ACC112 (cell line): ENCODE results near the gene SEPTIN12.

Experiments used
- H2AFZ ChIP-seq: fragments of 200-600 bp; sonication (generic); one replicate; pipeline ENCODE4 v1.6.0; 2017; ENCODE audit warnings: antibody characterized with exemption, low read length; ENCODE audit not compliant: unreplicated experiment
- H3K27ac ChIP-seq: fragments of 200-600 bp; sonication (generic); 2 replicates; pipeline ENCODE4 v1.5.1; 2014; ENCODE audit warnings: low read depth, mild to moderate bottlenecking, antibody characterized with exemption, low read length, moderate library complexity
- H3K27me3 ChIP-seq: fragments of 200-600 bp; sonication (generic); 2 replicates; pipeline ENCODE4 v1.6.1; 2014; ENCODE audit warnings: mild to moderate bottlenecking, antibody characterized with exemption, low read length, moderate library complexity, mixed read lengths; ENCODE audit not compliant: insufficient read depth
- H3K36me3 ChIP-seq: fragments of 200-600 bp; sonication (generic); 2 replicates; pipeline ENCODE4 v1.6.1; 2016; ENCODE audit warnings: mild to moderate bottlenecking, antibody characterized with exemption, low read length, moderate library complexity, mixed read lengths; ENCODE audit not compliant: insufficient read depth
- H3K4me1 ChIP-seq: fragments of 200-600 bp; sonication (generic); one replicate; pipeline ENCODE4 v1.6.1; 2016; ENCODE audit warnings: low read length, mixed read lengths; ENCODE audit not compliant: insufficient read depth, unreplicated experiment, control insufficient read depth
- H3K4me3 ChIP-seq: fragments of 200-600 bp; sonication (generic); 2 replicates; pipeline ENCODE4 v1.5.1; 2014; ENCODE audit warnings: mild to moderate bottlenecking, low read depth, low read length
- H3K79me2 ChIP-seq: fragments of 200-600 bp; sonication (generic); one replicate; pipeline ENCODE4 v1.6.0; 2016; ENCODE audit warnings: low read length; ENCODE audit not compliant: control insufficient read depth, unreplicated experiment, insufficient read depth

SEPTIN12 gene

GRCh38 chr16:4767872-4768548 is 20.1 kb downstream of the SEPTIN12 start:
- Histone ChIP-seq H3K4me3 (peak overlapping the region; percentile 83), H3K79me2 (peaks cover 24% of the 10 kb centered on the region), H3K27me3 (no peaks in the 10 kb centered on the region), H3K36me3 (peaks cover 3% of the 10 kb centered on the region; the same call in 1 of the 2 replicates), H2AFZ (peak overlapping the region; percentile 75), H3K27ac (peak overlapping the region; percentile 83), H3K4me1 (peaks cover 14% of the 10 kb centered on the region)

GRCh38 chr16:4766875-4767628 is 21.1 kb downstream of the SEPTIN12 start, which contains the start of gene ZNF500:
TSS of gene ZNF500 (minus strand) at chr16:4767162. CDS start at chr16:4765978, 1,184 bp downstream.
- H2AFZ ChIP-seq = peak within 1 kb of the TSS; percentile 75

GRCh38 chr16:4765511-4766474 is 22.4 kb downstream of the SEPTIN12 start:
- Histone ChIP-seq H3K79me2 (peaks cover 24% of the 10 kb centered on the region), H3K36me3 (peaks cover 3% of the 10 kb centered on the region; the same call in 1 of the 2 replicates), H3K27ac (no peak overlapping the region), H3K4me1 (peaks cover 14% of the 10 kb centered on the region), H2AFZ (peak overlapping the region; percentile 31), H3K4me3 (peak overlapping the region; percentile 80), H3K27me3 (no peaks in the 10 kb centered on the region)

More at GRCh38 chr16:4766875-4767628, 21.1 kb downstream of the SEPTIN12 start, which contains the start of gene ZNF500:
- Histone ChIP-seq H3K36me3 (peaks cover 3% of the 10 kb centered on the region; the same call in 1 of the 2 replicates), H3K79me2 (peaks cover 24% of the 10 kb centered on the region), H3K4me3 (peak within 1 kb of the TSS; percentile 83), H3K27ac (peak within 1 kb of the TSS; percentile 83), H3K27me3 (no peaks in the 10 kb centered on the region), H3K4me1 (peaks cover 14% of the 10 kb centered on the region)

- H3K4me3 ChIP-seq = no peak overlapping the region
- peaks cover 3% of the 10 kb centered on the region; the same call in 1 of the 2 replicates for H3K36me3 ChIP-seq
- peaks cover 24% of the 10 kb centered on the region for H3K79me2 ChIP-seq
- H3K27me3 ChIP-seq = no peaks in the 10 kb centered on the region
- H3K27ac ChIP-seq = no peak overlapping the region
- H3K4me1 ChIP-seq = peaks cover 14% of the 10 kb centered on the region
- H2AFZ ChIP-seq = no peak overlapping the region
Measured at GRCh38 chr16:4763791-4764190, 24.4 kb downstream of the SEPTIN12 start.

- H3K27ac ChIP-seq = no peak overlapping the region
- peaks cover 10% of the 10 kb centered on the region for H3K4me1 ChIP-seq
- H3K4me3 ChIP-seq = no peak overlapping the region
- peaks cover 24% of the 10 kb centered on the region for H3K79me2 ChIP-seq
- H2AFZ ChIP-seq = no peak overlapping the region
- peaks cover 6% of the 10 kb centered on the region; the same call in 1 of the 2 replicates for H3K36me3 ChIP-seq
- H3K27me3 ChIP-seq = no peaks in the 10 kb centered on the region
Measured at GRCh38 chr16:4762205-4762604, 25.9 kb downstream of the SEPTIN12 start.

GRCh38 chr16:4760221-4760910 is 27.8 kb downstream of the SEPTIN12 start:
- Histone ChIP-seq H3K4me1 (no peaks in the 10 kb centered on the region), H3K36me3 (peaks cover 18% of the 10 kb centered on the region), H3K4me3 (no peak overlapping the region), H3K27me3 (no peaks in the 10 kb centered on the region), H2AFZ (no peak overlapping the region), H3K79me2 (peaks cover 7% of the 10 kb centered on the region), H3K27ac (no peak overlapping the region)

GRCh38 chr16:4755687-4756086 is 32.5 kb downstream of the SEPTIN12 start:
- no peaks in the 10 kb centered on the region for H3K4me1 ChIP-seq
- peaks cover 23% of the 10 kb centered on the region for H3K36me3 ChIP-seq
- no peaks in the 10 kb centered on the region for H3K27me3 ChIP-seq
- no peak overlapping the region for H3K4me3 ChIP-seq
- no peak overlapping the region for H3K27ac ChIP-seq
- no peaks in the 10 kb centered on the region for H3K79me2 ChIP-seq
- no peak overlapping the region for H2AFZ ChIP-seq

GRCh38 chr16:4754865-4755264 is 33.3 kb downstream of the SEPTIN12 start:
- peaks cover 23% of the 10 kb centered on the region for H3K36me3 ChIP-seq

GRCh38 chr16:4753227-4753626 is 34.9 kb downstream of the SEPTIN12 start:
- H3K79me2 ChIP-seq = no peaks in the 10 kb centered on the region
- H3K27ac ChIP-seq = no peak overlapping the region
- H3K36me3 ChIP-seq = peaks cover 20% of the 10 kb centered on the region
- no peaks in the 10 kb centered on the region for H3K4me1 ChIP-seq
- H2AFZ ChIP-seq = no peak overlapping the region
- no peak overlapping the region for H3K4me3 ChIP-seq
- H3K27me3 ChIP-seq = no peaks in the 10 kb centered on the region

More at GRCh38 chr16:4754865-4755264, 33.3 kb downstream of the SEPTIN12 start:
- Histone ChIP-seq H3K4me3 (no peak overlapping the region), H3K27ac (no peak overlapping the region), H3K4me1 (no peaks in the 10 kb centered on the region), H2AFZ (no peak overlapping the region), H3K79me2 (no peaks in the 10 kb centered on the region), H3K27me3 (no peaks in the 10 kb centered on the region)
